ENCODE data around the gene PIGO.
A peak's percentile ranks its signal among the peaks of the same experiment; 100 is the strongest.

The PIGO gene

DNA sequence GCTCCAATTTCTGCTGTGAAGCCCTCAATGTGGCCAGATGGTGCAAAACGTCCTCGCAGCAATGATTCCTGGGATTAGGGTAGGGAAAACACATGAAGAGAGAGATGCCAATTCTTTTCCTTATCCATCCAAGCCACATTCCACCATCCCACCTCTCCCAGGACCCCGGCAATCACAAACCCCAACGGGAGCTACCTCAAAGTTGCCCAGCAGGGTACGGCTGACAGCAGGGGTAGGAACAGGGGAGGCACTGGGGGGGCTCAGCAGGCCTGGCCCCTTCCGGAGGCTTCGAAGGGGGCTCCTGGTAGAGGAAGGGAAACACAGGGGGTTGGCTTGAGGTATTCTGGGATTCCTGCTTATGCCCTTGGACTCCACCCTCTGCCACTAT is 9.9 kb upstream of the PIGO start:
- no peak for DNase-seq (ENCODE audit: low read depth)

DNA sequence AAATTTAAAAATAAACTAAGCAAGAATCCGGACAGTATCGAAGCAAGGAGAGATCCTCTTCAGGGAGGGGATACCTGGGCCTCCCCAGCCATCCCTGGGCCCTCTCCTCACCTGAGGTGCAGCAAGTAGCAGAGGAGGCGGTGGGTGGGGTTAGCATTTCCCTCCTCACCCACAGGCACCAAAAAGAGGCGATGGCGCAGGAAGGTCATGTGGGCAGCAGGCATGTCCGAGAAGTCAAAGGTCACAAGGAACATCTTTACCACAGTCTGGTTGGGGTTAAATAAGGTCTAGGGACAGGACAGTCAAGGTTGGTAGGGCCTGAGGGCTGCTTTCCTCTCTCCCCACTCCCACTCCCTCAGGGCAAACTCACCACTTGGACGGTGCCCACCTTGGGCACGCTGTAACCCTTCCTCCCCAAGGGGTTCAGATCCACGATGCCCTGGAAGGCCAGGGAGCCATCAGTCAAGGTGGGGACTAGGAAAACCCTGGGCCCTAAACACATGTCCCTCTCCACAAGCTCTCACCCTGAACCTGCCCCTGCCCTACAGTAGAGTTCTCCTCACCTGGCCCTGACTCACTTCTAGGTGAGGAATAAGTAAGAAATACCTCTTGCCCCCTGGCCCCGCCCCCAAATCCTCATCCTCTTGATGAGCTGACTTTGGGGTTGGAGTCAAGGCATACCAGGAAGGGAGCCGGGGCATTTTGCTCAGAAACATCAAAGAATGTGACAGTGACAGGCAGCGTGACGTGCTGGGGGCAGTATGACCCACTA is 9.4 kb upstream of the PIGO start:
- DNase-seq (ENCODE audit: low read depth): no peak

DNA sequence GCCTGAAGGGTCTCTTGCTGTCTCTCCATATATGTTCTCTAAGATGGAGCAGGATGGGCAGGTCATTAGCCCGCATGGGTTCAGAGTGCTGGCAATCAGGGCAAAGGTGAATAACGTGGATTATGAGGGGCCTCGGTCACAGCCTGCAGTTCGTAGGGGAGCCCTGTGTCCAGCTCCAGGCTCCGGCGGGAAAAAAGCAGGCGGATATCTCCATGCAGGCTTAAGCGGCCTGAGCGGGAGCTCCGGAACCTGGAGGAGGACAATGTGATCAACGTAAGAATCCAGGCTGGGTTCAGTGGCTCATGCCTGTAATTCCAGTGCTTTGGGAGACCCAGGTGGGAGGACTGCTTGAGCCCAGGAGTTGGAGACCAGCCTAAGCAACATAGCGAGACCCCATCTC is 8.7 kb upstream of the PIGO start:
- no peak for DNase-seq (ENCODE audit: low read depth)

DNA sequence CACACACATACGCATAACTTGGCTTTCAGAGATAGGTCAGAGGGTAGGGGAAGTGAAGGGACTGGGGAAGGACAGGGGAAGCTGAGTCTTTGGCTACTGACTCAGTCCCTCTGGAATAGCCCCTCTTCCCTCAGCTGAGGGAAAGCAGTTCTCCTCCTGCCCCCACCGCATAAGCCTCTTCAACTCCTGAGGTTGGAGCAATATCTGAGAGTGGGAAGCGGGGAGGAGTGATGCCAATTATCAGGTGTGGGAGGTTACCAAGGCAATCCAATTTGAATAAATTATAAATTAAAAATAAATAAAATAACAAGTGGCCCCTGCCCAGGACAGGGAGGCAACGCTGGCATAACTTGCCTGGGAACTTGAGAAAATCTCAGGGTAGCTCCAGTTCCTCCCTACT is 8.2 kb upstream of the PIGO start:
- DNase-seq (ENCODE audit: low read depth): no peak

DNA sequence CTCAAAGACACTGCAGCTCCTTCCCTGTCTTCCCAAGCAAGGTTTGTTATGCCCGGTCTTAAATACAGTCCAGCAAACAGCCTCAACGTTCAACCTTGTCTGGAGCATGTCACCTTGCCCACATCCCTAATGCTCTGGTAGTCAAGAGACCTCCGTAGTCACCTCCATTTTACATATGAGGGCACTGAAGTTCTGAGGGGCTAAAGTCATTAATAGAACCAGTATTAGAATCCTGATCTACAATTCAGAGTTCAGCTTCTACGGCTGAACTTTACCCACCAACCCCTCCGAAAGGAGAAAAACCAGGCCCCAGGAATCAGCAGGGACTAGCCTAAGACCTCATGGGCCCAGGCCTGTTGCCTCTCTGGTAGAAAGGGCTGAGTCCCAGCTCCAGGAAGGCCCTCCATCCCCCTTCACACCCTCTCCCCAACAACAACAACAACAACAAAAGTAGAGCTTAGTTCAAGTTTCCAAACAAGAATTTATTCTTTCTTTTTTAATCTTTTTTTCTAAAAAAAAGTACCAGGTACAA is 7.3 kb upstream of the PIGO start:
- DNase-seq (ENCODE audit: low read depth): no peak

DNA sequence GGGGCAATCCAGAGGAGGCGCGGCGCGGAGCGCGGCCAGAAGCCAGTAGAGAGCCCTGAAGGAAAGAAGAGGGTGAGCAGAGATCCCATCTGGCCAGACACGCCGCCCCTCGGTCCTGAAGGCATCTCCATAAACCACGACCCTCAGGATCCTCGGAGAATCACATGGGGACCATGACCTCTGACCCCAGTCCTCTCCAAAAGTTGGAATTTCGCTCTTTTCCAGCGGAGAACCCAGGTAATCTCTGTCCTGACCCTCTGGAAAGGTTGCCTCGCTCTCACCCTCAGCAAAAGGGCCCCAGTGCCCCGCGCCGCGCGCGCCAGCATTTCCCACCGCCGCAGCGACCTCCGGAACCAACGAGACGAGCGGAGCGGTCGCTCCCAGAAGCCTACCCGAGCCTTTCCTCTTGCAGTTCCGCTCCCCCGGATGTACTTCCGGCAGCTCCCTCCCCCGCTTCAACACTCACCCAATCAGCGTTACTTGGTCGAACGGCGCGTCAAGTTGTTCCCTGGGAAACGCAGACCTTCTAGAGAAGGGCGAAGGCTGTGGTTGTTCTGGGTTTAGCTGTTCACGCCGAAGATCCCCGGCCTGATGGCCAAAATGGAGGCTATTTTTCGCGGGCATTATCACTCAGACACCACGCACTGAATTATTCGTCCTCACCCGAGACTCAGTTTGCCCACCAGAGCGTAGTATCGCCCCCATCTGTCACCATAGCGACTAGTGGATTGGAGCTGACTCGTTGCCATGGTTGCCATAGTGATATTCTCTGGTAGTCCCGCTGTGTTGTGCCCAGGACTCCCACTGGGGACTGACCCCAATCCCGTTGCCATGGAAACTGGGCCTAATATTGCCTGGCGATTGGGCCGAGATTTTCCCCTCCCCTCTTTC is 6.6 kb upstream of the PIGO start, which contains the start of gene STOML2:
Gene STOML2, minus strand, starts transcription at position 363 of the 891 bp plus-strand sequence. Its CDS starts 37 bp downstream, at position 326.
- peak; percentile 86 for DNase-seq (ENCODE audit: low read depth)

DNA sequence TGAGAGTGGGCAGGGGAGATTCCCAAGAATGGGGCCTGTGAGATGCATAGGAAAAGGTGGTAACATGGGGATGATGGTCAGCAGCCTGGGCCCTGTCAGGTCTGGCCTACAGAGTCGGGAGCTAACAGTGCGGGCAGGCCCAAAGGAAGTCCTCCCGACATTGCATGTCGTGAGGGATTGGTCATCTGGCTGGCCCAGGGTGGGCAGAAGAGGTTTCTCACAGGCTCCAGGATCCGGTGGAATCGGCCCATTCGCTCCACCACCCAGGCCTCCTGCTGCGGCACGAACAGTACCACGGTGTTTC is 6.0 kb upstream of the PIGO start:
- no peak for DNase-seq (ENCODE audit: low read depth)

DNA sequence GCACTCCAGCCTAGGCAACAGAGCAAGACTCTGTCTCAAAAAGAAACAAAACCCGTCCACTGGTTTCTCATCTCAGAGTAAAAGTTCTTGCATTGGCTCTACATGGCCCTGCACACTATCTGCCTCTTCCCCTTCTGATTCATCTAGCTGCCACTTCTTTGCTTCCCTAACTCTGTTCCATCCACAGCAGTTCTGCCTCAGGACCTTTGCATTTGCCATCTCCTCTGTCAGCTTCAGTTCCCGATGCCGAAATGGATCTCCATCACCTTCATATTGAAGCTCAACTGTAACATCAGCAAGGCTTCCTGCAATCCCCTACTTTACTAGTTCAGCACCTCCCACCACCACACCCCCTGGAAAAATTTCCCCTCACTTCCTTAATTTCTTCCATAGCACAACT is 1.2 kb upstream of the PIGO start:
- no peak for DNase-seq (ENCODE audit: low read depth)

DNA sequence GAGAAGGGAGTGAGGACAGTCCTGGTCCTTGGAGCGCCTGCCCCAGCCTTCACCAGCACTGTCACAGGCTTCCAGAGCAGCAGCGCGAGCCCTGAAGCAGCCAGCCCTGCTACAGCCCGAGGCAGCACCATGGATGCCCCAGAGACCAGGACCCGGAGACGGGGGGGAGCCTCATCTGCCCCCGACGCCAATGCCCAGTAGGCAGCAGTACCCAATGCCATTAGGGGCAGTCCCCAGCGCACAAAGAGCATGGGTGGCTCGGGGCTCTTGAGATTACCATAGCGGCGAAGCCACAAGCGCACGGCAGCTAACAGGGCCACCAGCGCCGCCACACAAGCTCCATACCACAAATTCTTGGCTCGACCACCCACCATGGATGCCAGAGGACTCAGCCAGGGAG is 4.9 kb downstream of the PIGO start:
- no peak for DNase-seq (ENCODE audit: low read depth)

DNA sequence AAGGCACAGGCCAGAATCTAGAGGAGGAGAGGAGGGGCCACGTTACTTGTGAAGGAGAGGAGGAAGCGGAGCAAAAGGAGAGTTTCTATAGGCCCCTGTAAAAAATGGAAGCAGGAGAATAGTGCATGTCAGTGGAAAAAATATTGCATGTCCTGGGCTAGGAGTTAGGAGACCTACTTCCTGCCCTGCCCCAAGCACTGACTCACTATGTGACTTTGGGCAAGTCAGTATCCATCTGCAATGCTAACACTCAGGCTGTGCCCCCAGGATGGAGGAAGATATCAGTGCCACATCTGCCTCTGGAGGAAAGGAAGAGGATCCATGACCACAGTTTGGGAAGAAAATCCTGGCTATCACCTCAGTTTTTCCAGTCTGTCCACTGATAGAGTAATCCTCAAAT is 7.0 kb downstream of the PIGO start:
- no peak for DNase-seq (ENCODE audit: low read depth)

DNA sequence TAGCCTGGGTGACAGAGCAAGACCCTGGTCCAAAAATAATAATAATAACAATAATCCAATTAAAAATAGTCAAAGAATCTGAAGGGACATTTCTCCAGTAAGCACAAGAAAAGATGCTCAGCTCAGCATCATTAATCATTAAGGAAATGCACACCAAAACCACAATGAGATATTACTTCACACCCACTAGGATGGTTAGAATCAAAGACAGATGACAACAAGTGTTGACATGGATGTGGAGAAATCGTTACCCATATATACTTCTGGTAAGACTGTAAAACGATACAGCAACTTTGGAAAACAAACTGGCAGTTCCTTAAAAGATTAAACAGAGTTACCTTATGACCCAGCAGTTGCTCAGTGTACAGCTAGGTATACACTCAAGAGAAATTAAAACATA is 11.3 kb downstream of the PIGO start:
- DNase-seq (ENCODE audit: low read depth): no peak

DNA sequence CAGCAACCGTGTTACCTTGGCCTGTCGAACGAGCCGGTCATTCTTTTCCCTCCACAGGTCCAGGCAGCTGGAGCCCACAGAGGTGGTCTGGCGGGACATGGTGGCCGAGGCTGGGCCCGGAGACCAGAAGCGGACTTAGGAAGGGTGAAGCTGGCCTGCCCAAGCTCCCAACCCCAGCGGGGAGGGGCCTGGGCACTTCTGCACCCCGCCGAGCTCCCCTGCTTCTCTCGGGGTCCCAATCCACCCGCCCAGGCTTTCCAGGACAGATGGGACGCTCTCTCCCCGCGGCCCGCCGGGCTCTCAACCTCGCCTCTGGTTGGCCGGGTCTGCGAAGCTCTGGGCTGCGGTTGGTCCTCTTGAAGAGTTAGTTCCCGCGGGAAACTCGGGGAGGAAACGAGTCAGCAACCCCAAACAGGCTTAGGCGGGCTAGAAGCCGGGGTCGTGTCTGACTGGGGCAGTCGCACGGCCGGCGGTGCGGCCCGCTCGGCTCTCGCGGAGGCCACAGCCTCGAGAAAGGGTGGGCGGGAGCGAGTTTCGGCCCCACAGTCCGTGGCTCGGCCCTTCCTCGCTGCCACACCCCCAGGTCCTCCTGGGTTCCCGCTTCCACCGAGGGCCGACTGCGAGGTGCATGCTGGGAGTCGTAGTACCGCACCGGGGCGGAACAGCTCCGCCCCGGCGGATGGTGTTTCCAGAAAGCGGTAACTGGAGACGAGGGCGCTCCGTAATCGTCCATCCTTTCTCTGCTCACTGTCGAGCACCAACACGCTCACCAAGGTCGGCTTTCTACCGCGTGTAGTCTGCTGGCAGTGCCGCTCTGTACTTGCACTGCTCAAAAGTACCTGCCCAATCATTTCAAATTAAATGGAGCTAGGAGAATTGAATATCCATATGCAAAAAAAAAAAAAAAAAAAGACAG is 16.7 kb downstream of the PIGO start, which contains the start of gene FANCG:
Gene FANCG, minus strand, starts transcription at position 517 of the 916 bp plus-strand sequence. Its CDS starts 418 bp downstream, at position 99.
- DNase-seq (ENCODE audit: low read depth): peak; percentile 68

DNA sequence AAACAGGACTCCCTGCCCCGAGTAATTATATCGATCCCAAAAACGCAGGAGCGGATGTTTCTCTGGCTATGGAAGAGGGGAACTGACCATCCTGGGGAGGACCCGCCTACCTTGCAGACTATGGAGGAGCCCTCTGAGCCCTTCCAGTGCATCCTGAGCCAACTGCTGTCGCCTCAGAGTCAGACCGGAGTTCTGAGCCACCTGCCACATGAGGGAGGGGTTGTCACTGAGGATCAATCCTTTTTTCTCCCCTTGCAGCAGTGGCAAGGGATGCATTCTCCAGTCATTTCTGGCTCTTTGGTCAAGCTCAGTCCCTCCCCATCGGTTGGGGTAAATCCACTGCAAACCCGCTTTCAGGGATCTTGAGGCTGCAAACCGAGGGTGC is 17.4 kb downstream of the PIGO start:
- DNase-seq (ENCODE audit: low read depth): no peak

DNA sequence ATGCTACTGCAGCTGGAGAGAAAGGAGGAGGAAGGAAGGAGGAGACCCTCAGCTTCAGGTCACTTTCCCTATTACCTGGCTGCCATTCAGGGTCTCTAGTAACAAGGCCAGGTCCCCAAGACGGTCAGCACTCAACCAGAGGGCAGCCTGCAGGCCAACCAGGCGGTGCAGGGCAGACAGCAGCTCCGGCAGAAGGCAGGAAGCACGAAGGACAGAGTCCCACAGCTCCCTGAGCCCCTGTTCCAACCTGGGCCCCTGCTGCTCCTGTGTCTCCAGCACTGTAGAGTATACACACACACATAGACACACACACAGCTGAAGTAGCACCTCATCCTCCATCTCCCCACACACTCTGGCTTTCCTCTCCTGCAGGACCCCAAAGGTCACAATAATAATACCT is 18.3 kb downstream of the PIGO start:
- no peak for DNase-seq (ENCODE audit: low read depth)

DNA sequence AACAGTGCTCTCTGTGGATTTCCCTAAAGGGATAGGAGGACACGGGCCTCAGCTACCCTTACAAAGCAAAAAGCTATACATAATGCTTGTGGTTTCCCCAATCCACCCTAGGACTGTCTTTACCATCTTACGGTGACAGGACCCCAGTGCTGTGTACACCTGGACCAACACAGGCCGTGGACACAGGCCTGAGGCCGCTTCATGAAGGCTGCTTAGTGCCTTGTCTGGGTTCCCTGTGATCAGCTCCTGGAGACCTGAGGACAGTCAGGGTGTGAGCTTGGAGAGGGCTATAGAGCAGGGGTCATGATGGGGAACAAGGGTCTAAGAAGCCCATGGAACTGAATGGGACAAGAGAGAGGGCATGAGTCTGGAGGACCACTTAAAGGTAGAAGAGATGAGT is 19.5 kb downstream of the PIGO start:
- DNase-seq (ENCODE audit: low read depth): no peak

DNA sequence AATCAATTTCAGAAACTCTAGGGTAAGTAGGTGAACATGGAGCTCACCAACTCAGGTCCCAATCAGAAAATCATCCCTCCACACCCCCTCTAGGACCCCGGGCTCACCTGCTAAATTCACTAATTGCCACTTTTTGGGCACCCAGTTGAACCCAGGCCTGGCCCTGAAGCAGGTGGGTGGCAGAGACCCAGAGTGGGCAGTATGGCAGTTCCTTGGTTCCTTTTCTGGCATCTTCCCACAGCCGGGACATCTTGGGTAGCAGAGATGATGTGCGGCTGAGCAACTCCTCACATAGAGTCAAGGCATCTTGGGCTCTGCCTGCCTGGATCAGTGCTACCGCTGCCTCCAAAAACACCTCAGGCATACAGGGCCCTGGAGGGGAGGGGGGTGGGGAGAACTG is 21.0 kb downstream of the PIGO start:
- no peak for DNase-seq (ENCODE audit: low read depth)

DNA sequence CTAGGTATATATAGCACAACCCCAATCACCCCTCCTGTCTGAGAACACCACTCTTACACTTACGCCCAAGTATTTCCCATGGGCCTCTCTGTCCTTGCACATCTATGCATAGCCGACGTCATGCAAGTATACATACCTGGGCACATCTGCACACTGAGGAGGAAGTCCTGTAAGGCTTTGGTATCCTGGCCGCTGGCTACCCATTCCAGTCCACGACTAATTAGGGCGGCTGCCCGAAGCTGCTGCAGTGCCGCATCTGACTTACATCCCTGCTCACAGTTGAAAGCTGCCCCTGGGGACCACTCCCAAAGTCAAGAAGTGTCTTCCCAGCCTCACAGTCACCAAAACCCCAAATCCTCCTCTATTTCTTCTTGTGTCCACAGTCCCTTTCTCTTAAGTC is 21.6 kb downstream of the PIGO start:
- DNase-seq (ENCODE audit: low read depth): no peak

DNA sequence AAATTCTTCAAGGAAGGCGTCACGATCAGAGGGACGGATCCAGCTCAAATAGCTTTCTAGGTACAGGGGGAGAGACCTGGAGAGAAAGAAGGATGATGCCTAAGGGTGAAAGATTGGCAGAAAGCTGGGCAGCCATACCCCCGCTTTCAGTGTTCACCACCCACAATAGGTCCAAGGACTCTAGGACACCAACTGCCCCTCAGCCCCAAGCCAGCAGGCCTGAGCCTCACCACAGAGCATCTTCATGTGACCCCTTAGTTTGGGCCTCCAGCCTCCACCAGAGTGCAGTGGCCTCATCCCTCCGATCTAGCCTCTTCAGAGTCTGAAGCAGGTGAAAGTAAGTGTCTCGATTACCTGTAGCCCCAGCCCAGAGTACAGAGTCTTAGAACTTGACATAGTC is 22.2 kb downstream of the PIGO start:
- DNase-seq (ENCODE audit: low read depth): no peak

DNA sequence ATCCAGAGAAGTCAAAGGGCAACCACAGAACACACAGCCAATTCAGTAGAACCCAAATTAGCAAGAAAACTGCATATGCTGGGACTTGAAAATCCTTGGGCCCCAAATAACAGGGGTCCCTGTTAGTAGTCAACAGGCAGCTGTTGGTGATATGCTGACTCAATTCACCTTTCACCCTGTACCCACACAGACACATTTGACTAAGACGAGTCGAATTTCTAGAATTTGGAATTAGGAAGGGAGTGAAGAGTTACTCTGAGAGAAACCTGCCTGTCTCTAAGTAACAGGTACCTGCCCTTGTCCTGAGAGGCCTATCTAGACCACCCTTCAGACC is 23.1 kb downstream of the PIGO start:
- DNase-seq (ENCODE audit: low read depth): no peak

DNA sequence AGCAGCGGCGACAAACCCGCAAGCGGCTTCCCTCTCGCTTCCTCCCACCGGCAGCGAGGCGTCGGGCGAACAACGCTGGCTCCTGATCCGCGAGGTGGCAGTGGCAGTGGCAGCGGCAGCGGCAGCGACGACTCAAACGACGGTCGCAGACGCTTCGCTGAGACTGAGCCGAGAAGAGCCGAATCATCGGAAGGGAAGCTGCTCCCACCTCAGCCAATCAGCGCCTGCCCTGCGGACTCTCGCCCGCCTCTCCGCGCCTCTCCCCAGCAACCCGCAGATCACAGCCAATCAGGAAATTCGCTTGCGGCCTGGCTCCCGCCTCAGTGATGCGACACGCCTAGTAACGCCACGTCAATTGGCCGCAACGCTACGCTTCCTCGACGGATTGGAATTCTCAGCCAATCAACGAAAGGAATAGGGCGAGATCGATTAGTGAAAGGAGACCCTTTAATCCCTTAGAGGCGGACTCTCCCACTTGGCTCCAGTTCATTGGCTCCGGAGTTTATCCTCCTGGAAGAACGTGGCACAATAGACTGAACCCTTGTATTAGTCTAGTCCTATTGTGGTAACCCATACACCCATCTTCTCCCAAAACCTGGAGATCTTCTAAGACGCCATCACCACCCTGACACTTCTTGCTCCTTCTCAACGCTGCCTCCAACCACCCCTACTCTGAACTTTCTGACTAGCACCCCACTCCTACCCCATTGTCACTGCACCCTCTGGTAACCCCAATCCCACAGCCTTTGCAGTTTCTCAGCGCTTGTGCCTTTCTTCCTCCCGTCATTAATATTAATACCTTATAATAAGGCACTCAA is 23.7 kb downstream of the PIGO start, which contains the start of gene VCP:
Gene VCP, minus strand, starts transcription at position 165 of the 818 bp plus-strand sequence. CDS start 272 bp downstream, outside the sequence.
- DNase-seq (ENCODE audit: low read depth): peak; percentile 96

DNA sequence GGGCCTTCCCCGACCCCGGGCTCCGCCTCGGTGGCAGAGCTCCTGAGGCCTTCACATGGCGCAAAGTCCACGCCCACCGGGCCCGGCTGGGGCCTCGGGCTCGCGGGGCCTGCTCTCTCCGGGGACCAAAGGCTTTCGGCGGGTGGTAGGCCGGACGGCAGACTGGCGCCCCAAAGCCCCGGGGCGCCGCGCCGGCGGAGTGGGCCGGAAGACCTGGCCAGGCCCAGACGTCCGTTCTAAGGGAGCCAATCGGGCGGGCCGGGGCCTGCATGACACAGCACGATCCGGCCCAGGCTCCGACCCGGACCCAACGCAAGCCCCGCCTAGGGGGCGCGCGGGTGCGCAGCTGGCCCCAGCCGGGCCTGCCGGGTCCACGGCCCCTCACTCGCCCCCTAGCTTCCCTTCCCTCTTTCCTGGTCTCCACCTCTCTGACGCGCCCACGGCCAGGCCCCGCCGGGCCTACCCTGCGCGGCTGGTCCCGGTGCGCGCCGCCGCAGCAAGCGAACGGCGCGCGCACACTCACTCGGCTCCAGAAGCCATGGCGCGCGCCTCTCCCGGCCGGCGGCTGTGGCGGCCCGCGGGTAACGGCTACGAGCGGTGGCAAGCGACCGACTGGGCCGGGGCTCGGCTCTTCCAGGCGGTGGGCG is 24.5 kb downstream of the PIGO start:
- peak; percentile 51 for DNase-seq (ENCODE audit: low read depth)
